Esophagus squamous epithelium (tissue), 4 donors: Measurements from ENCODE around the gene TRIM40.

ENCODE experiments used
- POLR2A ChIP-seq, 4 donors: fragments of 450-650 bp; IDR thresholded peaks; one replicate each; pipeline ENCODE4 v1.6.1; 2017; ENCODE audit warnings: antibody characterized with exemption in 4 of 4, mild to moderate bottlenecking in 4 of 4, moderate library complexity in 3 of 4
- TF ChIP-seq, protein P1 (sequence below), 6 experiments: fragments of 450-650 bp in 4 of 6; fragments of 200-600 bp in 2 of 6; sonication (generic) in 2 of 6; IDR thresholded peaks; one replicate each; pipeline ENCODE4 v1.5.1; 2016 to 2019; ENCODE audit warnings: antibody characterized with exemption in 6 of 6, mild to moderate bottlenecking in 4 of 6, moderate library complexity in 4 of 6

DNA sequence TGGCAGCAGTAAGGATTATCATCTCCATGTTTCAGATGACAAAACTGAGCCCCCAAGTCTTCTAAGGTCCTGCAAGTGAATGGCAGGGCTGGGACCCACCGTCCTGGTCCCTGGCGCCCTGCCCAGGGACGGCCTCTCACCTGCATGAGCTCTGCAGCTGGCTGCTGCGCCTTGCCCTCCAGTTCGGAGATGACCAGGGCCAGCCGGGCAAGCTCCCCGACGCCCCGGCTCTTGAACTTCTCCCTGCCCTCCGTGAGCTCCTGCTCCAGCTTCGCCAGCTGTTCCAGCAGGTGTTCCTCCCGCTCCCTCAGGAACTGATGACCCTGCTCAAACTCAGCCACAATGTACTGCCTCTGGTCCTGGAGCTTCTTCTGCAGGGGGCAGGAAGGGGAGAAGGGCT, 60.4 kb downstream of the TRIM40 start:
- TF ChIP-seq, protein P1, sequence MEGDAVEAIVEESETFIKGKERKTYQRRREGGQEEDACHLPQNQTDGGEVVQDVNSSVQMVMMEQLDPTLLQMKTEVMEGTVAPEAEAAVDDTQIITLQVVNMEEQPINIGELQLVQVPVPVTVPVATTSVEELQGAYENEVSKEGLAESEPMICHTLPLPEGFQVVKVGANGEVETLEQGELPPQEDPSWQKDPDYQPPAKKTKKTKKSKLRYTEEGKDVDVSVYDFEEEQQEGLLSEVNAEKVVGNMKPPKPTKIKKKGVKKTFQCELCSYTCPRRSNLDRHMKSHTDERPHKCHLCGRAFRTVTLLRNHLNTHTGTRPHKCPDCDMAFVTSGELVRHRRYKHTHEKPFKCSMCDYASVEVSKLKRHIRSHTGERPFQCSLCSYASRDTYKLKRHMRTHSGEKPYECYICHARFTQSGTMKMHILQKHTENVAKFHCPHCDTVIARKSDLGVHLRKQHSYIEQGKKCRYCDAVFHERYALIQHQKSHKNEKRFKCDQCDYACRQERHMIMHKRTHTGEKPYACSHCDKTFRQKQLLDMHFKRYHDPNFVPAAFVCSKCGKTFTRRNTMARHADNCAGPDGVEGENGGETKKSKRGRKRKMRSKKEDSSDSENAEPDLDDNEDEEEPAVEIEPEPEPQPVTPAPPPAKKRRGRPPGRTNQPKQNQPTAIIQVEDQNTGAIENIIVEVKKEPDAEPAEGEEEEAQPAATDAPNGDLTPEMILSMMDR (IDR thresholded peaks at IDR 0.05) = no peak
- TF ChIP-seq POLR2A (IDR thresholded peaks at IDR 0.05) = no peak
